OCI-LY1 (cell line): ENCODE results near the gene SHROOM3.

Source experiments
- H2AFZ ChIP-seq: fragments of 200-600 bp; sonication (generic), shearing (Covaris generic); 2 replicates; pipeline ENCODE4 v1.6.0; 2014; ENCODE audit warnings: antibody characterized with exemption, mild to moderate bottlenecking, low read length
- H3F3A ChIP-seq: fragments of 200-600 bp; sonication (generic), shearing (Covaris generic); 2 replicates; pipeline ENCODE4 v1.6.0; 2014; ENCODE audit warnings: mild to moderate bottlenecking, antibody characterized with exemption, low read length, moderate library complexity; ENCODE audit not compliant: insufficient read depth
- H3K27ac ChIP-seq: fragments of 200-600 bp; sonication (generic); 2 replicates; pipeline ENCODE4 v1.5.1; 2014; ENCODE audit warnings: low read length, mixed run types, mild to moderate bottlenecking, low read depth; ENCODE audit not compliant: poor library complexity, severe bottlenecking
- H3K27me3 ChIP-seq: fragments of 200-600 bp; sonication (generic); 2 replicates; pipeline ENCODE4 v1.6.0; 2014; ENCODE audit warnings: antibody characterized with exemption, mild to moderate bottlenecking, low read length, moderate library complexity; ENCODE audit not compliant: insufficient read depth
- H3K36me3 ChIP-seq: fragments of 200-600 bp; sonication (generic); 2 replicates; pipeline ENCODE4 v1.6.1; 2014; ENCODE audit warnings: mild to moderate bottlenecking, antibody characterized with exemption, low read length, moderate library complexity, mixed read lengths; ENCODE audit not compliant: insufficient read depth
- H3K4me1 ChIP-seq: fragments of 200-600 bp; sonication (generic); 2 replicates; pipeline ENCODE4 v1.5.1; 2014; ENCODE audit warnings: mild to moderate bottlenecking, low read length, moderate library complexity; ENCODE audit not compliant: insufficient read depth, severe bottlenecking
- H3K4me2 ChIP-seq: fragments of 200-600 bp; sonication (generic), shearing (Covaris generic); 2 replicates; pipeline ENCODE4 v1.6.1; 2014; ENCODE audit warnings: low read length
- H3K4me3 ChIP-seq: fragments of 200-600 bp; sonication (generic); 2 replicates; pipeline ENCODE4 v1.5.1; 2014; ENCODE audit warnings: low read length, low read depth, mild to moderate bottlenecking, mixed read lengths; ENCODE audit not compliant: poor library complexity, severe bottlenecking
- H3K79me2 ChIP-seq: fragments of 200-600 bp; shearing (Covaris generic); 2 replicates; pipeline ENCODE4 v1.6.1; 2016; ENCODE audit warnings: mixed run types, low read length, mixed read lengths; ENCODE audit not compliant: insufficient read depth
- H3K9ac ChIP-seq: fragments of 200-600 bp; sonication (generic), shearing (Covaris generic); 2 replicates; pipeline ENCODE4 v1.6.1; 2014; ENCODE audit warnings: mild to moderate bottlenecking, low read length, mixed read lengths
- H3K9me2 ChIP-seq: fragments of 200-600 bp; sonication (generic), shearing (Covaris generic); 2 replicates; pipeline ENCODE4 v1.6.1; 2014; ENCODE audit warnings: low read depth, mild to moderate bottlenecking, low read length, mixed read lengths
- H3K9me3 ChIP-seq: fragments of 200-600 bp; shearing (Covaris generic); 2 replicates; pipeline ENCODE4 v1.6.1; 2014; ENCODE audit warnings: low read length, mixed read lengths
- H4K20me1 ChIP-seq: fragments of 200-600 bp; sonication (generic), shearing (Covaris generic); 2 replicates; pipeline ENCODE4 v1.6.0; 2016; ENCODE audit warnings: mild to moderate bottlenecking, low read length; ENCODE audit not compliant: insufficient read depth
- EZH2 ChIP-seq: fragments of 200-600 bp; sonication (generic), shearing (Covaris generic); IDR thresholded peaks from 2 replicates; pipeline ENCODE4 v1.8.0; 2017; ENCODE audit warnings: borderline replicate concordance, mixed run types, mild to moderate bottlenecking, antibody characterized with exemption, low read length, moderate library complexity, mixed read lengths
- TF ChIP-seq, protein P1 (sequence below): fragments of 200-600 bp; sonication (generic), shearing (Covaris generic); IDR thresholded peaks from 2 replicates; pipeline ENCODE4 v1.5.1; 2017; ENCODE audit warnings: mild to moderate bottlenecking, antibody characterized with exemption, low read length, moderate library complexity, mixed read lengths

Gene SHROOM3

DNA sequence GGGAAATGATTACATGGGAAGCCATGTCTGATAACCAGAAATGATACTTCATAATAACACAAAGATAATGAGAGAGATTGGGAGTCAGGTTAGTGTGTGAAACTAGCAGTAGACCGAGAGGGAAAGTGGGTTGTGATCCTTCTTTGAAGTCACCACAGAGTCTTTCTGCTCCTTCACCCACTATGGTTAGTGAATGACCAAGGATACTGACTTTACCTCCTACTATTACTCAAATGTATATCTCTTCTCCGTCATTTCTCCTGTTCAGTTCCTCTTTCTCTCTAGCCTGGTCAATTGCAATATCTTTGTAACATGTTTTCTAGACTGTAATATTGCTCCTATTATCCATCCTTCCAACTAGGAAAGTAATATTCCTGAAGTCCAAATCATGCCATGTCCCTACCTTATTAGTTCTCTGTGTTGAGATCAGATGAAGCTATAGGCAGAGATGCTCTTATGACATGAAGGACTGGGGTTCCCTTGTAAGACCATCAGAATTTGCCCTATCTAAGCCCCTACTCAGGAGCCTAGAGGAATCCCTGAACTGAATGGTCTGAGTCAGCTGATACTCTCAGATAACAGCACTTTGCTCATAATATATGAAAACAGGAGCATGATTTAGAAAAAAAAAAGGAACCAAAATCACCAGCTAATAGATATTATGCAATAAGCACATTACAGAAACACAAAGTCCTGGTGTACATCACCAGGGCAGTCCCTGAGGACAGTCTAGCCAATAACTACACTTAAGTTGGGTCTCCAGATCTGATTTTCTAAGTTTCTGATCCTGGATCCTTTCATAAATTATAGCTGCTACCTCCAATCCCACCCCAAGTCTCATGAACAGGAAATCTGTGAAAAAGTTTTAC, 81.2 kb downstream of the SHROOM3 start:
- H3K9me2 ChIP-seq: no peaks in the 10 kb centered on the region
- no peaks in the 10 kb centered on the region for H3K9me3 ChIP-seq
- no peaks in the 10 kb centered on the region for H3K36me3 ChIP-seq
- H3K4me2 ChIP-seq: no peak overlapping the region
- H3K27me3 ChIP-seq: no peaks in the 10 kb centered on the region
- H3F3A ChIP-seq: no peaks in the 10 kb centered on the region
- TF ChIP-seq EZH2: no peak
- TF ChIP-seq, protein P1, sequence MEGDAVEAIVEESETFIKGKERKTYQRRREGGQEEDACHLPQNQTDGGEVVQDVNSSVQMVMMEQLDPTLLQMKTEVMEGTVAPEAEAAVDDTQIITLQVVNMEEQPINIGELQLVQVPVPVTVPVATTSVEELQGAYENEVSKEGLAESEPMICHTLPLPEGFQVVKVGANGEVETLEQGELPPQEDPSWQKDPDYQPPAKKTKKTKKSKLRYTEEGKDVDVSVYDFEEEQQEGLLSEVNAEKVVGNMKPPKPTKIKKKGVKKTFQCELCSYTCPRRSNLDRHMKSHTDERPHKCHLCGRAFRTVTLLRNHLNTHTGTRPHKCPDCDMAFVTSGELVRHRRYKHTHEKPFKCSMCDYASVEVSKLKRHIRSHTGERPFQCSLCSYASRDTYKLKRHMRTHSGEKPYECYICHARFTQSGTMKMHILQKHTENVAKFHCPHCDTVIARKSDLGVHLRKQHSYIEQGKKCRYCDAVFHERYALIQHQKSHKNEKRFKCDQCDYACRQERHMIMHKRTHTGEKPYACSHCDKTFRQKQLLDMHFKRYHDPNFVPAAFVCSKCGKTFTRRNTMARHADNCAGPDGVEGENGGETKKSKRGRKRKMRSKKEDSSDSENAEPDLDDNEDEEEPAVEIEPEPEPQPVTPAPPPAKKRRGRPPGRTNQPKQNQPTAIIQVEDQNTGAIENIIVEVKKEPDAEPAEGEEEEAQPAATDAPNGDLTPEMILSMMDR: no peak
- no peak overlapping the region for H3K4me3 ChIP-seq
- H3K9ac ChIP-seq: no peak overlapping the region
- H4K20me1 ChIP-seq: no peaks in the 10 kb centered on the region
- H3K79me2 ChIP-seq: no peaks in the 10 kb centered on the region
- H3K4me1 ChIP-seq: no peaks in the 10 kb centered on the region
- no peak overlapping the region for H3K27ac ChIP-seq
- no peak overlapping the region for H2AFZ ChIP-seq

DNA sequence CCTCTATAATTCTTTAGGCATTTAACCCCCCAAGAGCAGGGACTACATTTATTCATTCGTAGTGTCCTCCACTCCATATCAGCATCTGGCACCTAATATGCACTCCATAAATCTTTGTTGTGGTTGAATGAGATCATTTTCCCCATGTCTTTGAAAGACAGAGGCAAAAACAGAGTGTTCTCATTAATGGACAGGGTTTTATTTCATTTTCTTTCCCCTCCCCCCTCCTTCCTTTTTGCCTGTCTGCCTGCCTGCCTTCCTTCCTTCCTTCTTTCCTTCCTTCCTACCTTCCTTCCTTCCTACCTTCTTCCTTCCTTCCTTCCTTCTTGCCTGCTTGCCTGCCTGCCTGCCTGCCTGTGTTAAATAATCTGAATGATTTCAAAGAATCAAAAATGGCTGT, 83.2 kb downstream of the SHROOM3 start:
- Histone ChIP-seq H3K79me2 (no peaks in the 10 kb centered on the region), H3K27me3 (no peaks in the 10 kb centered on the region), H3F3A (no peaks in the 10 kb centered on the region), H3K9me2 (no peaks in the 10 kb centered on the region), H3K9me3 (no peaks in the 10 kb centered on the region), H4K20me1 (no peaks in the 10 kb centered on the region), H3K36me3 (no peaks in the 10 kb centered on the region), H3K4me2 (no peak overlapping the region), H3K4me3 (no peak overlapping the region), H3K9ac (no peak overlapping the region), H3K4me1 (no peaks in the 10 kb centered on the region), H3K27ac (no peak overlapping the region), H2AFZ (no peak overlapping the region)
- TF ChIP-seq, protein P1: no peak
- no peak for TF ChIP-seq EZH2

DNA sequence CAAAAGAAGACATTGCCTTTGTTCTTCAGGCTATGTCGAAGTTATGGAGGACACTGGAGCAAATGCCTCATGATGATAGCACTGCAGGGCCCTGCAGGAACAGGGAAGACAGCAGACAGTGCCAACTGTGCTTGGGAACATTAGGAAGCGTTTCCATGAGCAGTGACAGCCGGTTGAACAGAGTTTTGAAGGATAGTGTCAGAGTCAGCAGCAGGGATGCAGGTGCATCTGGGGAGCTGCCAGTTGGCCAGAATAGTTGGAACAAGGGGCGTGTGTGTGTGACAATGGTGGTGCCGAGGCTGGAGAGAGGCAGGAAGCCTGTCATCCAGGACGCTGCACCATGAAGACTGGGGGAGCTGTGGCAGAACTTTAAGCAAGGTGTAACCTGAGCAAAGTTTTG, 88.6 kb downstream of the SHROOM3 start:
- Histone ChIP-seq H3K9ac (no peak overlapping the region), H3K27ac (no peak overlapping the region), H3K4me3 (no peak overlapping the region), H3K79me2 (no peaks in the 10 kb centered on the region), H3K9me3 (no peaks in the 10 kb centered on the region), H3K4me2 (no peak overlapping the region), H3K36me3 (no peaks in the 10 kb centered on the region), H3F3A (no peaks in the 10 kb centered on the region), H2AFZ (no peak overlapping the region), H3K27me3 (no peaks in the 10 kb centered on the region), H3K9me2 (no peaks in the 10 kb centered on the region), H4K20me1 (no peaks in the 10 kb centered on the region), H3K4me1 (no peaks in the 10 kb centered on the region)
- TF ChIP-seq, protein P1: no peak
- no peak for TF ChIP-seq EZH2
